ENCODE data around the gene RIT1. TPM values are rescaled to one million over a fixed set of nuclear protein-coding genes. Genes with fewer than 3 reads are reported as not detected.

RIT1 gene
- total RNA-seq, 1 experiment from 2014 or later, result 26.4 TPM

DNA sequence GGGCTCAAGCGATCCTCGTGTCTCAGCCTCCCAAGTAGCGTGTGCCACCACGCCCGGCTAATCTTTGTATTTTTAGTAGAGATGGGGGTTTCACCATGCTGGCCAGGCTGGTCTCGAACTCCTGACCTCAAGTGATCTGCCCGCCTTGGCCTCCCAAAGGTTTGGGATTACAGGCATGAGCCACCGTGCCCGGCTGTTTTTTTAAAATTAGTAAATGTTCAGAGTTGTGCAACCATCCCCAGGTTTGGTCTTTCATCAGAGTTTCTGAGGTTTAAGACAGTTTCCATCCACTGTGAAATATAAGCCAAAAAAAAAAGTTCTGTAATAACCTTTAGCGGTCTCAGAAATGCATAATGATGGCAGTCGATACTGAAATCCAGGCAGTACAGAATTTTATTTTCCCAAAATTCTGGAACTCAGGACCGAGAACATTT lies 52.3 kb downstream of the RIT1 start:
- no peak overlapping the region for H3K23ac ChIP-seq (ENCODE audit: insufficient read length, low read depth, low read length)
- WGBS (ENCODE audit: extremely low coverage, insufficient read length, low lambda C conversion rate), result no CpG with 5 or more reads among the region's 12 CpGs
- no peaks in the 10 kb centered on the region for H3K27me3 ChIP-seq (ENCODE audit: insufficient read depth, low read length)

More for the DNA sequence above, 52.3 kb downstream of the RIT1 start:
- Histone ChIP-seq H2AK5ac (ENCODE audit: insufficient read length, low read length) (no peak overlapping the region), H2BK5ac (ENCODE audit: insufficient read length, low read length) (no peak overlapping the region), H3K79me2 (ENCODE audit: insufficient read depth, low read length) (peaks cover 2% of the 10 kb centered on the region; the same call in 1 of the 2 replicates), H2AFZ (ENCODE audit: low read length) (no peak overlapping the region), H2BK15ac (ENCODE audit: low read depth, low read length) (no peak overlapping the region), H3K9me3 (ENCODE audit: control insufficient read depth, low read depth, low read length) (no peaks in the 10 kb centered on the region), H3K56ac (ENCODE audit: insufficient read length, low read depth, low read length) (no peak overlapping the region), H4K91ac (ENCODE audit: insufficient read length, low read depth, low read length) (no peak overlapping the region), H4K5ac (ENCODE audit: insufficient read length, low read depth, low read length) (no peak overlapping the region), H2BK20ac (ENCODE audit: low read depth, low read length, poor library complexity, severe bottlenecking) (no peak overlapping the region), H2BK12ac (ENCODE audit: insufficient read length, low read depth, low read length) (no peak overlapping the region), H3K23me2 (ENCODE audit: insufficient read length, low read depth, low read length, poor library complexity, severe bottlenecking) (no peaks in the 10 kb centered on the region), H3K9ac (ENCODE audit: extremely low read depth, insufficient read length, low read length) (no peak overlapping the region), H3K14ac (ENCODE audit: insufficient read depth, low read length) (no peak overlapping the region), H3K4ac (ENCODE audit: low read depth, low read length) (no peak overlapping the region), H3T11ph (ENCODE audit: low read length) (no peak overlapping the region), H4K20me1 (ENCODE audit: control insufficient read depth, insufficient read depth, insufficient read length) (no peaks in the 10 kb centered on the region), H2BK120ac (ENCODE audit: low read depth, low read length, poor library complexity, severe bottlenecking) (no peak overlapping the region), H3K4me1 (ENCODE audit: insufficient read depth, low read length) (no peaks in the 10 kb centered on the region), H3K27ac (ENCODE audit: insufficient read length, low read depth, low read length) (no peak overlapping the region), H3K18ac (ENCODE audit: insufficient read length, low read depth, low read length) (no peak overlapping the region), H3K79me1 (ENCODE audit: insufficient read depth, low read depth, low read length, poor library complexity, severe bottlenecking) (no peaks in the 10 kb centered on the region), H3K4me2 (ENCODE audit: insufficient read depth, insufficient read length, low read length) (peak overlapping the region; percentile 48), H4K8ac (replicated peaks; ENCODE audit: insufficient read length, low read depth, low read length) (no peak overlapping the region)
- TF ChIP-seq, protein P1, sequence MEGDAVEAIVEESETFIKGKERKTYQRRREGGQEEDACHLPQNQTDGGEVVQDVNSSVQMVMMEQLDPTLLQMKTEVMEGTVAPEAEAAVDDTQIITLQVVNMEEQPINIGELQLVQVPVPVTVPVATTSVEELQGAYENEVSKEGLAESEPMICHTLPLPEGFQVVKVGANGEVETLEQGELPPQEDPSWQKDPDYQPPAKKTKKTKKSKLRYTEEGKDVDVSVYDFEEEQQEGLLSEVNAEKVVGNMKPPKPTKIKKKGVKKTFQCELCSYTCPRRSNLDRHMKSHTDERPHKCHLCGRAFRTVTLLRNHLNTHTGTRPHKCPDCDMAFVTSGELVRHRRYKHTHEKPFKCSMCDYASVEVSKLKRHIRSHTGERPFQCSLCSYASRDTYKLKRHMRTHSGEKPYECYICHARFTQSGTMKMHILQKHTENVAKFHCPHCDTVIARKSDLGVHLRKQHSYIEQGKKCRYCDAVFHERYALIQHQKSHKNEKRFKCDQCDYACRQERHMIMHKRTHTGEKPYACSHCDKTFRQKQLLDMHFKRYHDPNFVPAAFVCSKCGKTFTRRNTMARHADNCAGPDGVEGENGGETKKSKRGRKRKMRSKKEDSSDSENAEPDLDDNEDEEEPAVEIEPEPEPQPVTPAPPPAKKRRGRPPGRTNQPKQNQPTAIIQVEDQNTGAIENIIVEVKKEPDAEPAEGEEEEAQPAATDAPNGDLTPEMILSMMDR (conservative IDR thresholded peaks at IDR 0.05), result no peak
- Mint-ChIP-seq H3K4me1 (peaks cover 5 to 9% of the 10 kb centered on the region in 2 experiments), H3K9me3 (no peaks in the 10 kb centered on the region), H3K4me3 (peak overlapping the region; percentile 60 to 81), H3K27me3 (ENCODE audit: low read depth) (peaks cover 17% of the 10 kb centered on the region), H3K27ac (no peak overlapping the region), H3K36me3 (ENCODE audit: insufficient read depth in 1 of 3, low read depth in 3 of 3) (peaks cover 6 to 15% (median 13%) of the 10 kb centered on the region in 3 experiments; a peak in 6 of 7 replicates)
- no peak for DNase-seq
